GM13976 (cell line): ENCODE measurements around the gene ZKSCAN8.
"Not testable (repeated sequence)": the region's sequence is repeated elsewhere in the genome, so short reads cannot be mapped to it uniquely, and the experiment has no call there.

Experiments used
- DNase-seq: peaks from one replicate; pipeline ENCODE4 v3.0.0; 2012; ENCODE audit warnings: low spot score
- CTCF ChIP-seq: IDR thresholded peaks from 2 replicates; pipeline ENCODE4 v1.5.1; 2012; ENCODE audit warnings: borderline replicate concordance, mild to moderate bottlenecking; ENCODE audit not compliant: insufficient read depth; ENCODE audit errors: extremely low read depth, missing control alignments, control extremely low read depth
- in situ Hi-C: fragments of 300-500 bp; cut with MboI; formaldehyde crosslinking; loops from one replicate; pipeline ENCODE4 v1.12.0; 2022; ENCODE audit warnings: low sequenced_read_pairs, mixed read lengths, inconsistent platforms; ENCODE audit not compliant: unreplicated experiment

ZKSCAN8 gene

GRCh38 chr6:28115799-28116198, 25.9 kb upstream of the ZKSCAN8 start:
- TF ChIP-seq CTCF, result no peak
- in situ Hi-C loops, result no loop called here
- DNase-seq, result no peak

GRCh38 chr6:28117386-28118050, 24.2 kb upstream of the ZKSCAN8 start:
- no peak for DNase-seq
- in situ Hi-C loops, result no loop called here
- no peak for TF ChIP-seq CTCF

GRCh38 chr6:28118217-28118616, 23.5 kb upstream of the ZKSCAN8 start:
- no peak for DNase-seq
- no peak for TF ChIP-seq CTCF
- in situ Hi-C loops, result no loop called here

GRCh38 chr6:28121876-28122275, 19.8 kb upstream of the ZKSCAN8 start:
- DNase-seq, result no peak
- in situ Hi-C loops, result no loop called here
- TF ChIP-seq CTCF, result no peak

- in situ Hi-C loops, DNase-seq: not testable (repeated sequence)
Measured at GRCh38 chr6:28122283-28122682, 19.4 kb upstream of the ZKSCAN8 start.

GRCh38 chr6:28124350-28124970, 17.2 kb upstream of the ZKSCAN8 start, which contains the start of gene ZSCAN16:
Gene ZSCAN16, plus strand, starts transcription at chr6:28124609. Its CDS starts 835 bp downstream, at chr6:28125444.
- in situ Hi-C loops, result no loop called here
- no peak for TF ChIP-seq CTCF
- peak; percentile 76 for DNase-seq

GRCh38 chr6:28124971-28125353, 16.7 kb upstream of the ZKSCAN8 start:
- TF ChIP-seq CTCF, result no peak
- in situ Hi-C loops, result no loop called here
- no peak for DNase-seq
